Retinal pigment epithelial cell (primary cell): Measurements from ENCODE around the gene RPRD1B.
A peak's percentile ranks its signal among the peaks of the same experiment; 100 is the strongest.

Experiments used
- DNase-seq: peaks from one replicate; pipeline ENCODE4 v3.0.0-alpha.2; 2010; ENCODE audit warnings: low read depth
- H3K4me3 ChIP-seq: 2 replicates; pipeline ENCODE4 v1.5.1; 2011; ENCODE audit warnings: mild to moderate bottlenecking, low read length, control low read depth, moderate library complexity
- CTCF ChIP-seq: conservative IDR thresholded peaks from 2 replicates; pipeline ENCODE4 v1.5.1; 2011; ENCODE audit warnings: low read depth, low read length, control low read depth, inconsistent platforms

RPRD1B gene

GRCh38 chr20:37994512-37994911, 39.0 kb upstream of the RPRD1B start:
- no peak for TF ChIP-seq CTCF
- H3K4me3 ChIP-seq: no peak overlapping the region
- DNase-seq: no peak

GRCh38 chr20:37995856-37996605, 37.5 kb upstream of the RPRD1B start:
- no peak for TF ChIP-seq CTCF
- no peak for DNase-seq
- no peak overlapping the region for H3K4me3 ChIP-seq

- DNase-seq: no peak
- no peak for TF ChIP-seq CTCF
Observed at GRCh38 chr20:37997516-37997915, 36.0 kb upstream of the RPRD1B start.

GRCh38 chr20:37999526-38000263, 33.9 kb upstream of the RPRD1B start:
- no peak overlapping the region for H3K4me3 ChIP-seq
- TF ChIP-seq CTCF: no peak
- no peak for DNase-seq

More at GRCh38 chr20:37997516-37997915, 36.0 kb upstream of the RPRD1B start:
- H3K4me3 ChIP-seq: no peak overlapping the region

GRCh38 chr20:38000293-38000692, 33.3 kb upstream of the RPRD1B start:
- no peak for TF ChIP-seq CTCF
- H3K4me3 ChIP-seq: no peak overlapping the region
- DNase-seq: no peak

- peak; percentile 43 for DNase-seq
- no peak for TF ChIP-seq CTCF
- no peak overlapping the region for H3K4me3 ChIP-seq
Observed at GRCh38 chr20:38001173-38001875, 32.2 kb upstream of the RPRD1B start.
